ENCODE data around the gene NIPBL. TPM values are rescaled to one million over a fixed set of nuclear protein-coding genes. Genes with fewer than 3 reads are reported as not detected.

The NIPBL gene
- total and polyA plus RNA-seq, 7 donors = 7.6 to 66.4 (median 53.5) TPM

GRCh38 chr5:37014321-37014720, 137.8 kb downstream of the NIPBL start:
- intact Hi-C loops (cut with DNase I) = no loop called here
- H3K36me3 ChIP-seq = peaks cover 0 to 72% (median 21%) of the 10 kb centered on the region in 4 donors
- TF ChIP-seq CTCF (IDR thresholded peaks at IDR 0.05) (no peak), POLR2A (IDR thresholded peaks at IDR 0.05) (no peak), EP300 (IDR thresholded peaks at IDR 0.05) (no peak), POLR2AphosphoS5 (IDR thresholded peaks at IDR 0.05) (no peak)
- no peaks in the 10 kb centered on the region for H3K4me1 ChIP-seq
- H3K27me3 ChIP-seq = no peaks in the 10 kb centered on the region
- no peaks in the 10 kb centered on the region for H3K9me3 ChIP-seq
- no peak overlapping the region for H3K4me3 ChIP-seq
- no peak overlapping the region for H3K27ac ChIP-seq
- no peak for DNase-seq

- Histone ChIP-seq H3K36me3 (peaks cover 4 to 72% (median 27%) of the 10 kb centered on the region in 4 donors), H3K27ac (no peak overlapping the region), H3K4me3 (no peak overlapping the region), H3K9me3 (no peaks in the 10 kb centered on the region), H3K4me1 (no peaks in the 10 kb centered on the region), H3K27me3 (no peaks in the 10 kb centered on the region)
- intact Hi-C loops (cut with DNase I) = no loop called here
- DNase-seq = no peak
- TF ChIP-seq EP300 (IDR thresholded peaks at IDR 0.05) = no peak
- no peak for TF ChIP-seq CTCF (IDR thresholded peaks at IDR 0.05)
- TF ChIP-seq POLR2A (IDR thresholded peaks at IDR 0.05) = no peak
- TF ChIP-seq POLR2AphosphoS5 (IDR thresholded peaks at IDR 0.05) = no peak
- 96 to 97% methylated on average over 2 of the region's 2 CpGs for WGBS, 2 donors
Measured at GRCh38 chr5:37015795-37016666, 139.5 kb downstream of the NIPBL start.

GRCh38 chr5:37028910-37029309, 152.3 kb downstream of the NIPBL start:
- Histone ChIP-seq H3K4me3 (no peak overlapping the region), H3K9me3 (no peaks in the 10 kb centered on the region), H3K27me3 (no peaks in the 10 kb centered on the region), H3K4me1 (no peaks in the 10 kb centered on the region), H3K36me3 (peaks cover 0 to 85% (median 26%) of the 10 kb centered on the region in 4 donors), H3K27ac (no peak overlapping the region)
- 93 to 96% methylated on average over 1 of the region's 1 CpG for WGBS, 2 donors
- intact Hi-C loops (cut with DNase I) = loop anchor here (10.0 kb wide), 1 partner anchor 286 kb away; no protein-coding TSS in a partner anchor
- DNase-seq = no peak
- no peak for TF ChIP-seq CTCF (IDR thresholded peaks at IDR 0.05)
- TF ChIP-seq POLR2AphosphoS5 (IDR thresholded peaks at IDR 0.05) = no peak
- TF ChIP-seq POLR2A (IDR thresholded peaks at IDR 0.05) = no peak
- TF ChIP-seq EP300 (IDR thresholded peaks at IDR 0.05) = no peak

- 91 to 97% methylated on average over 1 of the region's 1 CpG for WGBS, 2 donors
- intact Hi-C loops (cut with DNase I) = loop anchor here (10.0 kb wide), 1 partner anchor 285 kb away; no protein-coding TSS in a partner anchor
- Histone ChIP-seq H3K4me3 (no peak overlapping the region), H3K36me3 (peaks cover 0 to 82% (median 26%) of the 10 kb centered on the region in 4 donors), H3K4me1 (no peaks in the 10 kb centered on the region), H3K27ac (no peak overlapping the region), H3K9me3 (no peaks in the 10 kb centered on the region), H3K27me3 (no peaks in the 10 kb centered on the region)
- no peak for DNase-seq
- TF ChIP-seq CTCF (IDR thresholded peaks at IDR 0.05) (no peak), EP300 (IDR thresholded peaks at IDR 0.05) (no peak), POLR2AphosphoS5 (IDR thresholded peaks at IDR 0.05) (no peak), POLR2A (IDR thresholded peaks at IDR 0.05) (no peak)
Measured at GRCh38 chr5:37029436-37029835, 152.9 kb downstream of the NIPBL start.
